ENCODE data around the gene RHO.
A peak's percentile ranks its signal among the peaks of the same experiment; 100 is the strongest.

Gene RHO

DNA sequence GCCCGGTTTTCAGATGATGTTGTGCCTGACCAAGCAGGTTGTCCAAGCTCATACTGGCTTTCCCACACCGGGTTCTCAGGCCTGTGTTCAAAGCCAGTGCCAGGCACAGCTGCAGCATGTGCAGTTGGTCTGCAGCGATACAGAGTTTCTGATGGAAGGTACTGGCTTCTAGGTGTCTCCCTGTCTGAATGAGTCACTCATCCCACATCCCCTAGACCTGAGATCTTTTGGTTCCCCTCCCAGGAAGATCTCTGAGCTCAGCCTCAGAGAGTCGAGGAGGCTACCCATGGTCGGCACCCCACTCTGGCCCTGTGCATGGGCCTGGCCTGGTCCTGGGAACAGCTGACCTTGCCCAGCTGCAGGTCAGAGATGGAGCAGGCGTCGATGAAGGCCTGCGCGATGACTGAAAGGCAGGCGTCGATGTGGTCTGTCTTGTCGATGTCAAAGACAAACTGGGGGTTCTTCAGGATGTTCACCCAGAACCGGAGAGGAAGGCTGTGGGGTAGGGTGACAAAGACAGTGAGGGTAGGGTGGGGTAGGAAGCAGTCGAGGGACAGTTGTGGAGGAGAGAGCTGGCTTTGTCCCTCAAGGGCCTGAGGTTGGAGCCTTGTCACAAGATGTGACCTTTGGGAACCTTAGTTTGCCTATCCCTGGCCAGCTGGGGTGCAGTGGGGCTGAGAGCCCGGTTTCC lies 29.8 kb downstream of the RHO start:
- H3K36me3 ChIP-seq (ENCODE audit: insufficient read depth, low read length) = peaks cover 84% of the 10 kb centered on the region
- H3K27me3 ChIP-seq (ENCODE audit: insufficient read depth, low read length, poor library complexity) = no peaks in the 10 kb centered on the region
- H3K4me1 ChIP-seq (ENCODE audit: insufficient read depth, low read length) = no peaks in the 10 kb centered on the region
- ATAC-seq (ENCODE audit: insufficient read depth, low read depth) (no peak), DNase-seq (no peak)
- peak overlapping the region; percentile 29; the same call in 1 of the 2 replicates for H3K27ac ChIP-seq (ENCODE audit: low read length)
- H3K9ac ChIP-seq (ENCODE audit: low read depth, low read length) = no peak overlapping the region
- no peak overlapping the region for H2AFZ ChIP-seq (ENCODE audit: low read depth, low read length)
- no peak for TF ChIP-seq EZH2 (IDR thresholded peaks at IDR 0.05; ENCODE audit: borderline replicate concordance, low read depth, low read length, severe bottlenecking)
- TF ChIP-seq, protein P1, sequence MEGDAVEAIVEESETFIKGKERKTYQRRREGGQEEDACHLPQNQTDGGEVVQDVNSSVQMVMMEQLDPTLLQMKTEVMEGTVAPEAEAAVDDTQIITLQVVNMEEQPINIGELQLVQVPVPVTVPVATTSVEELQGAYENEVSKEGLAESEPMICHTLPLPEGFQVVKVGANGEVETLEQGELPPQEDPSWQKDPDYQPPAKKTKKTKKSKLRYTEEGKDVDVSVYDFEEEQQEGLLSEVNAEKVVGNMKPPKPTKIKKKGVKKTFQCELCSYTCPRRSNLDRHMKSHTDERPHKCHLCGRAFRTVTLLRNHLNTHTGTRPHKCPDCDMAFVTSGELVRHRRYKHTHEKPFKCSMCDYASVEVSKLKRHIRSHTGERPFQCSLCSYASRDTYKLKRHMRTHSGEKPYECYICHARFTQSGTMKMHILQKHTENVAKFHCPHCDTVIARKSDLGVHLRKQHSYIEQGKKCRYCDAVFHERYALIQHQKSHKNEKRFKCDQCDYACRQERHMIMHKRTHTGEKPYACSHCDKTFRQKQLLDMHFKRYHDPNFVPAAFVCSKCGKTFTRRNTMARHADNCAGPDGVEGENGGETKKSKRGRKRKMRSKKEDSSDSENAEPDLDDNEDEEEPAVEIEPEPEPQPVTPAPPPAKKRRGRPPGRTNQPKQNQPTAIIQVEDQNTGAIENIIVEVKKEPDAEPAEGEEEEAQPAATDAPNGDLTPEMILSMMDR (IDR thresholded peaks at IDR 0.05; ENCODE audit: borderline replicate concordance, extremely low read depth, low read length, poor library complexity, severe bottlenecking) = no peak
- no peak overlapping the region for H3K4me2 ChIP-seq (ENCODE audit: insufficient read depth, low read length)
- peaks cover 5% of the 10 kb centered on the region for H4K20me1 ChIP-seq (ENCODE audit: insufficient read depth, low read length)
- H3K4me3 ChIP-seq (ENCODE audit: low read depth in 1 of 2, low read length in 2 of 2) = no peak overlapping the region
- no peaks in the 10 kb centered on the region for H3K79me2 ChIP-seq (ENCODE audit: insufficient read depth, low read length)
- H3K9me3 ChIP-seq (ENCODE audit: insufficient read depth, low read length, severe bottlenecking) = no peaks in the 10 kb centered on the region

GRCh38 chr3:129558772-129559564 lies 30.5 kb downstream of the RHO start:
- DNase-seq = no peak
- Histone ChIP-seq H3K36me3 (ENCODE audit: insufficient read depth, low read length) (peaks cover 92% of the 10 kb centered on the region), H3K9ac (ENCODE audit: low read depth, low read length) (no peak overlapping the region), H3K79me2 (ENCODE audit: insufficient read depth, low read length) (no peaks in the 10 kb centered on the region), H2AFZ (ENCODE audit: low read depth, low read length) (no peak overlapping the region), H3K9me3 (ENCODE audit: insufficient read depth, low read length, severe bottlenecking) (no peaks in the 10 kb centered on the region), H4K20me1 (ENCODE audit: insufficient read depth, low read length) (peaks cover 5% of the 10 kb centered on the region), H3K4me2 (ENCODE audit: insufficient read depth, low read length) (no peak overlapping the region), H3K27ac (ENCODE audit: low read length) (no peak overlapping the region; the same call in 1 of the 2 replicates), H3K4me3 (ENCODE audit: low read depth in 1 of 2, low read length in 2 of 2) (no peak overlapping the region), H3K27me3 (ENCODE audit: insufficient read depth, low read length, poor library complexity) (no peaks in the 10 kb centered on the region), H3K4me1 (ENCODE audit: insufficient read depth, low read length) (no peaks in the 10 kb centered on the region)
- ATAC-seq (ENCODE audit: insufficient read depth, low read depth) = no peak
- no peak for TF ChIP-seq EZH2 (IDR thresholded peaks at IDR 0.05; ENCODE audit: borderline replicate concordance, low read depth, low read length, severe bottlenecking)
- TF ChIP-seq, protein P1 (IDR thresholded peaks at IDR 0.05; ENCODE audit: borderline replicate concordance, extremely low read depth, low read length, poor library complexity, severe bottlenecking) = no peak

DNA sequence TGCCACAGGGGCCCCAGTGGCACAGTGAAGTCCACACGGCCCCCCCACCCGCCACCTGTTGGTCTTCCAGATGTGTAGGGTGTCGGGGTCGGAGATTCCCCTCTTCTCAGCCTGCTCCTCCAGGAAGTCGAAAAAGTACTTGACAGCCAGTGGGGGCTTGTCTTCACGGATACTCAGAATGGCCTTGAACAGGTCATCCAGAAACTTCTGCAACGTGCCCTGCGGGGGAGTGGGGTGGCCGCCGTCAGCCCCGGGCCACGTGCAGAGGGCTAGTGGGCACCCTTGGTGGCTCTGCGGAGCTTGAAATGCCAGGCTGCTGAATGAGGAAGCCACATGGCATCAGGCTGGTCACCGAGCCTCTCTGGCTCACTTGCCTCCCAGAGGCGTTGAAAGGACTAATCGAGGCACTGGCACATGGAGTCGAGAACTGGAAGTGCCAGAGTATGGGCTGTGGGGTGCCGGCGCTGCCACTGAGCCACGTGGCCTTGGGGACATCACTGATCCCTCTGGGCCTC lies 31.2 kb downstream of the RHO start:
- Histone ChIP-seq H3K9ac (ENCODE audit: low read depth, low read length) (no peak overlapping the region), H2AFZ (ENCODE audit: low read depth, low read length) (no peak overlapping the region), H3K36me3 (ENCODE audit: insufficient read depth, low read length) (peaks cover 98% of the 10 kb centered on the region), H3K9me3 (ENCODE audit: insufficient read depth, low read length, severe bottlenecking) (no peaks in the 10 kb centered on the region), H3K4me1 (ENCODE audit: insufficient read depth, low read length) (no peaks in the 10 kb centered on the region), H3K79me2 (ENCODE audit: insufficient read depth, low read length) (no peaks in the 10 kb centered on the region), H3K27ac (ENCODE audit: low read length) (no peak overlapping the region), H3K4me2 (ENCODE audit: insufficient read depth, low read length) (no peak overlapping the region), H3K4me3 (ENCODE audit: low read depth in 1 of 2, low read length in 2 of 2) (no peak overlapping the region), H3K27me3 (ENCODE audit: insufficient read depth, low read length, poor library complexity) (no peaks in the 10 kb centered on the region), H4K20me1 (ENCODE audit: insufficient read depth, low read length) (peaks cover 5% of the 10 kb centered on the region)
- no peak for ATAC-seq (ENCODE audit: insufficient read depth, low read depth)
- TF ChIP-seq, protein P1 (IDR thresholded peaks at IDR 0.05; ENCODE audit: borderline replicate concordance, extremely low read depth, low read length, poor library complexity, severe bottlenecking) = no peak
- TF ChIP-seq EZH2 (IDR thresholded peaks at IDR 0.05; ENCODE audit: borderline replicate concordance, low read depth, low read length, severe bottlenecking) = no peak
- no peak for DNase-seq
